GM18511 (cell line): ENCODE data around the gene LHFPL4.
"Not testable (repeated sequence)": the region's sequence is repeated elsewhere in the genome, so short reads cannot be mapped to it uniquely, and the experiment has no call there.

ENCODE experiments used
- ATAC-seq: cut with Tn5 transposase; IDR thresholded peaks from one replicate; pipeline ENCODE4 v1.9.1; 2021; ENCODE audit warnings: mild to moderate bottlenecking, moderate library complexity; ENCODE audit not compliant: unreplicated experiment

Gene LHFPL4

GRCh38 chr3:9553021-9553947 is at the start of gene LHFPL4:
Gene LHFPL4, minus strand, starts transcription at chr3:9553822. Its CDS starts 1,143 bp downstream, at chr3:9552679.
- no peak for ATAC-seq

- ATAC-seq, result no peak
These were observed 49.0 kb upstream of the LHFPL4 start for GRCh38 chr3:9602620-9603019.

GRCh38 chr3:9601006-9601581 is 47.5 kb upstream of the LHFPL4 start:
- not testable (repeated sequence) for ATAC-seq

GRCh38 chr3:9600597-9600996 is 47.0 kb upstream of the LHFPL4 start:
- no peak for ATAC-seq

DNA sequence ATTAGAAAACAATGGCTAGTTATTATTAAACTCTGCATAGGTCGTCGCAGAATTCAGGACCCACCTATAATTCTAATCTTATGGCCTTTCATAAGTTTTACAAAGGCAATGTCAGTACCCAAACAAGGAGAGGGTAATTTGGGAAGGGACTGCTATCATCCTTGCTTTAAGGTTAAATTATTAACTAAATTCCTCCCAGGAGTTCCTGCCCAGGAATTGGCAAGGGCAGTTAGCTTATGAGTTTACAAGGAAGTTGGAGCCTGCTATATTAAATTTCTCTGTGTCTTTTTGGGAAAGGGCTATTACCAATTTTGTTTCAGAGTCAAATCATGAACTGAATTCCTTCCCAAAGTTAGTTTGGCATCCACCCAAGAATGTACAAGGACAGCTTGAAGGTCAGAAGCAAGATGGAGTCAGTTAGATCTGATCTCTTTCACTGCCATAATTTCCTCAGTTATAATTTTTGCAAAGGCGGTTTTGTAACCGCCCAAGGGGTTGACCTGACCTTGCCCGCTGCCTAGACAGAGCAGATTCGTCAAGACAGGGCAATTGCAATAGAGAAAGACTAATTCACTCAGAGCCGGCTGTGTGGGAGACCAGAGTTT is 45.3 kb upstream of the LHFPL4 start:
- no peak for ATAC-seq

DNA sequence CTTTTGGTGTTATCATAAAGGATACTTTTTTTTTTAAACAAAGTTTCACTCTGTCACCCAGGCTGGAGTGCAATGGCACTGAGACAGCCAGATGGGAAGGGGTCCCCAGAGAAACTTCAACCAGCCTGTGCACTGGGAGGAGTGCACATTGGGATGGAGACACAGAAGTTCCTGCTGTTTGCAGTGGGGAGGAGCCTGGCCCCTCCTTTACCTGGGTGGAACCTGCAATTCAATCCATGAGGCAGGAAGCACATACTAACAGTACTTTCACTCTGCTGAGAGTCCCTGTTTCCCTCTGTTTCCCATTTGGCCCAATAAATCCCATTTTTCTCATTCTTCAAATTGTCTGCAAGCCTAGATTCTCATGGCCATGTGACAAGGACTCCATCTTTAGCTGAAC is 42.3 kb upstream of the LHFPL4 start:
- ATAC-seq, result no peak

DNA sequence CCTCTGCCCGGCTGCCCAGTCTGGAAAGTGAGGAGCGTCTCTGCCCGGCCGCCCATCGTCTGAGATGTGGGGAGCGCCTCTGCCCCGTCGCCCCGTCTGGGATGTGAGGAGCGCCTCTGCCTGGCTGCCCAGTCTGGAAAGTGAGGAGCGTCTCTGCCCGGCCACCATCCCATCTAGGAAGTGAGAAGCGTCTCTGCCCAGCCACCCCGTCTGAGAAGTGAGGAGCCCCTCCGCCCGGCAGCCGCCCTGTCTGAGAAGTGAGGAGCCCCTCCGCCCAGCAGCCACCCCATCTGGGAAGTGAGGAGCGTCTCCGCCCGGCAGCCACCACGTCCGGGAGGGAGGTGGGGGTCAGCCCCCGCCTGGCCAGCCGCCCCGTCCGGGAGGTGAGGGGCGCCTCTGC is 38.2 kb upstream of the LHFPL4 start:
- ATAC-seq, result not testable (repeated sequence)

GRCh38 chr3:9590282-9590791 is 36.7 kb upstream of the LHFPL4 start:
- ATAC-seq, result no peak

- ATAC-seq, result no peak
These were observed 30.2 kb upstream of the LHFPL4 start for GRCh38 chr3:9583792-9584191.

GRCh38 chr3:9583371-9583770 is 29.7 kb upstream of the LHFPL4 start:
- no peak for ATAC-seq

DNA sequence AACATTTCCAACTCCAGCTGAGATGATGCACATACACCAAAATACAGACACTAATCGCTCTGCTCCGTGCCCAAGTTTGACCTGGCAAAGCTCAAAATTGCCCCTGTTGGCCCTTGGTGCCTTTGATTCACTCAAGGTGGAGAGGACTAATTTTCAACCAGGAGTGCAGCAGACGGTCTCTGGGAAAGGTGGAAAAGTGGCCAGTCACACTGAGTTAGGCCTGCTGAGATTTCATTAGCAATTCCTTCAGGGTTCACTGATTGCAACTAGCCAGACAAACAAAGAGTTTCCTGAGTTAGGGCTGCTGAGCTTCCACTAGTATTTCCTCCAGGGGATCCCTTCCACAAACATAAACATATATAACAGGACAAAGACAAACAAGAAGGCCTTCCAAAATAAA is 28.7 kb upstream of the LHFPL4 start:
- no peak for ATAC-seq

GRCh38 chr3:9581742-9582141 is 28.1 kb upstream of the LHFPL4 start:
- ATAC-seq, result no peak

DNA sequence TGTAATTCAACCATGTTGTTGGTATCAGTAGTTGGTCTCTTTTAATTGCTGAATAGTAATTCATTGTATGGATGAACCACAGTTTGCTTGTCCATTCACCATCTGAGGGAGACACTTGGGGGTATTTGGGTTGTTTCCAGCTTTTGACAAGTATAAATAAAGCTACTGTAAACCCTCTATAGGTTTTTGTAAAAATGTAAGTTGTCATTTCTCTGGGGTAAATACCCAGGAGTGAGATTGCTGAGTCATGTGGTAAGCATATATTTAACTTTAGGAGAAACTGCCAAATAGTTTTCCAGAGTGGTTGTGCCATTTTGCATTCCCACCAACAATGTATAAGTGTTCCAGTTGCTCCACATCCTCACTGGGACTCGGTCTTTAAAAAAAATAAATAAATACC is 15.4 kb upstream of the LHFPL4 start:
- ATAC-seq, result no peak

DNA sequence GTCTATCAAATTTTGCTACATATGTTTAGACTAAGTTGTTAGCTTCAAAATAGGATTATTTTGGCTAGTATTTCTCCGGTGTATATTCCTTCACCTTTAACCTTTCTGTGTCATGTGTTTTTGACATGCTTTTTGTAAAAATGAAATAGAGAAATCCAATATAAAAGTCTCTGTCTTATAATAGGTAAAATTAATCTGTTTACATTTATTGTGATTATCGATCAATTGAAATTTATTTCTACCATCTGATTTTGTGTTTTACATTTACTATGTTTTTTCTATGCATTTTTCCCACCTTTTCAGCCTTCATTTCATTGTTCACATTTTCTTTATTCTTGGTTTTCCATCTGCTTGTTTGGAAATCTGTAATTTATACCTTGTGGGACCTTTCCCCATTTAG is 11.7 kb upstream of the LHFPL4 start:
- ATAC-seq, result no peak

GRCh38 chr3:9563851-9564250 is 10.2 kb upstream of the LHFPL4 start:
- ATAC-seq, result no peak

DNA sequence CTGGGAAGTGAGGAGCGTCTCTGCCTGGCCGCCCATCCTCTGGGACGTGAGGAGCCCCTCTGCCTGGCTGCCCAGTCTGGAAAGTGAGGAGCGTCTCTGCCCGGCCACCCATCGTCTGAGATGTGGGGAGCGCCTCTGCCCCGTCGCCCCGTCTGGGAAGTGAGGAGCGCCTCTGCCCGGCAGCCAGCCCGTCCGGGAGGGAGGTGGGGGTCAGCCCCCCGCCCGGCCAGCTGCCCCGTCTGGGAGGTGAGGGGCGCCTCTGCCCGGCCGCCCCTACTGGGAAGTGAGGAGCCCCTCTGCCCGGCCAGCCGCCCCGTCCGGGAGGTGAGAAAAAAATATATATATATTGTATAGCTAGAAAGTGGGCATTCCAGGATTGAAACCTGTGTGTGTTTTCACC is 6.4 kb upstream of the LHFPL4 start:
- ATAC-seq, result not testable (repeated sequence)

DNA sequence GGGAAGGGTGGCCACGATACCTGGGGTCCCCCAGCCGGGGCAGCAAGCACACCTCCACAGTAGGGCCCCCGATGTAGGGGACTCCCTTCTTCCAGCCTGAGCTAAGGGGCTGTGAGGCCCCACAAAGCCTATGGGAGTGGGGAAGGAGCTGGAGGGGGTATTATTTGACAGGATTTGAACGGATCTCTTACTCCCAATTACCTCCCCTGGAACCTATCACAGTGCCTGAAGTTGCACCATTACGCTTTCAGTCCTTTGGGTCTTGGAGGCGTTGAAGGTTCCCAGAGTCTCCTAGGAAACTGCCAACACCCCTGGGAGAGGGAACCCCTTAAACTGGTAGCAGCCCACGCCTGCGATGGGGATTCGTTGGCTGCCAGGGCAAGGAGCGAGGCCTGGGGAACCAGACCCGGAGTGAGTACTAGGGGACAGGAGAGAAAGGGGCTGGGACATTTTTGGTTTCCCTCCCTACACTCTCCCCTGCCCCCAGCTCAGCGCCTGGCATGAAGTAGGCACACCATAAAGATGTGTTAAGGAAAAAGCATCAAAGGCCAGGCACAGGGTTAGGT is 409 bp upstream of the LHFPL4 start:
- no peak for ATAC-seq

GRCh38 chr3:9552252-9552999 is 1.2 kb downstream of the LHFPL4 start:
- no peak for ATAC-seq

DNA sequence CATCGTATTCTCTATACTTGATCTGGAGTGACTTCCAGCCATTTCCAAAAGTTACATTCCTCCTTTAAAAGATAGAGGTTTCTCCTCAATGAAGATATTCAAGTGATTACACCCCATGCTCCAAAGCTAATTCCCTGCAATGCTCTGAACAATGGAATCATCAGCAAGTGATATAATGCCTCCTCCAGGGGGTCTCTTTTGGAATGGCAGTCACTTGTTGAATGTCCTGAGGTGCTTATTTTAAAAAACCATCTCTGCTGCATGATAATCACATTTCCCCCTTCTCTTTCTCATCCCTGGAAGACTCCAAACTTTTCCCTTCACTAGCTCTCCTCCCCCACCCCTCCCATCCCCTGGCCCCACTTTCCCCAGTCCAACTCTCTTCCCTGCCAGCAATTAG is 2.6 kb downstream of the LHFPL4 start:
- no peak for ATAC-seq

DNA sequence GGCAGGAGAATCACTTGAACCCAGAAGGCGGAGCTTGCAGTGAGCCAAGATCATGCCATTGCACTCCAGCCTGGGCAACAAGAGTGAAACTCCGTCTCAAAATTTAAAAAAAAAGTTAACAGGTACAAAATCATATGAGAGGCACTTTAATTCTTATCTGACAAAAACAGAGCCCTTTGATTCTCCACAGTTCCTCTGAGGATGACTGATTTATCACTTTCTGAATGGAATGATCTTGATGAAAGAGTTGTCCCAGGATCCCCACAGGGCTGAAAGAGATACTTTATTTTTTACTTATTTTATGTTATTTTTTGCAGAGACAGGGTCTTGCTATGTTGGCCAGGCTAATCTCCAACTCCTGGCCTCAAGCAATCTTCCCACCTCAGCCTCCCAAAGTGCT is 4.0 kb downstream of the LHFPL4 start:
- ATAC-seq, result no peak

DNA sequence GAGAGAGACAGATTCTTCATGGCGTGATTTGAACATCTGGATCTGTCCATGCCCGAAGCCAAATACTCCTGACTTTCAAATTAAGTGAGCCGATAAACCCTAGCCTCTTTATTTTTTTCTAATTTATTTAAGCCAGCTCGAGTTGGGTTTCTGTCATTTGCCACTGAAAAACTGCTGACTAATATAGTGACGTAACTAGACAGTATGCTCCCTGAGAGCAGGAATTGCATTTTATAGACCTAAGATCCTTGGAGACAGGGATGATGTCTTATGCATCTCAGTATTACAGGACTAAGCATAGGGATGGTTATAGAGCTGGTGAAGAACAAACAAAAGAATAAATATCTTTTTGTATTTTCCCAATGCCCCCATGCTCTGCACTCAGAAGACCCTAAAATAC is 4.6 kb downstream of the LHFPL4 start:
- no peak for ATAC-seq
